HAP-1 (cell line): Measurements from ENCODE around the gene BPHL.
A peak's percentile ranks its signal among the peaks of the same experiment; 100 is the strongest.
"Not testable (repeated sequence)": the region's sequence is repeated elsewhere in the genome, so short reads cannot be mapped to it uniquely, and the experiment has no call there.

ENCODE experiments used
- DNase-seq, 2 experiments: peaks; one replicate each; pipeline ENCODE4 v3.0.0-alpha.2; 2016 to 2020; ENCODE audit warnings: low spot score in 2 of 2
- H3K27me3 ChIP-seq: fragments of 250-450 bp; sonication (Bioruptor Pico); 2 replicates; pipeline ENCODE4 v1.5.1; 2020; ENCODE audit warnings: low read depth, mild to moderate bottlenecking, moderate library complexity
- H3K36me3 ChIP-seq: fragments of 250-450 bp; sonication (Bioruptor Pico); replicated peaks from 2 replicates; pipeline ENCODE4 v1.5.1; 2020; ENCODE audit warnings: mild to moderate bottlenecking
- H3K4me1 ChIP-seq: fragments of 250-450 bp; sonication (Bioruptor Pico); 2 replicates; pipeline ENCODE4 v1.5.1; 2020; ENCODE audit warnings: mild to moderate bottlenecking
- H3K4me3 ChIP-seq: fragments of 250-450 bp; sonication (Bioruptor Pico); 2 replicates; pipeline ENCODE4 v1.5.1; 2020; ENCODE audit warnings: mild to moderate bottlenecking, moderate library complexity
- H3K9me3 ChIP-seq: fragments of 250-450 bp; sonication (Bioruptor Pico); 2 replicates; pipeline ENCODE4 v1.5.1; 2020; ENCODE audit warnings: mild to moderate bottlenecking, moderate library complexity
- in situ Hi-C: fragments of 300-500 bp; cut with MboI; formaldehyde crosslinking; loops from 3 replicates; pipeline ENCODE4 v1.14.3; 2020; ENCODE audit warnings: low sequenced_read_pairs, inconsistent platforms, mixed read lengths

The BPHL gene

DNA sequence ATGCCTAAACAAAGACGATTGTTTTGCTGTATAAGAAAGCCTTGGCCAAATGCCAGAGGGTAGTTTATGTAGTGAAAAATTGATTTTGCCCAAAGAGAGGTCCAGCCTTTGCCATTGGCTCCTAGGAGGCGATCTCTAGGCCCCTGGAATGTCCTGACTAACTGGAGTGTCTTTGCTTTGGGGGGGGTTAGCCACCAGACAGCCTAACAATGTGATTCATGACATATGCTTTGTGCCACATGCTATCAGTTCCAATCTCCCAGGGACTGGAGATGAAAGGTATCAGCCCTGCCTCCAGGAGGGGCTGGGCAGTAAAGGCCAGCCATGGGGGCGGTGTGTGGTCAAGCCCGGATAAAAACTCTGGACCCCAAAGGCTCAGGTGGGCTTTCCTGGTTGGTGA is 71.5 kb downstream of the BPHL start:
- Histone ChIP-seq H3K4me3 (no peak overlapping the region), H3K4me1 (peaks cover 7% of the 10 kb centered on the region), H3K9me3 (peaks cover 3% of the 10 kb centered on the region; the same call in 1 of the 2 replicates), H3K27me3 (no peaks in the 10 kb centered on the region), H3K36me3 (no peaks in the 10 kb centered on the region)
- in situ Hi-C loops, result no loop called here
- DNase-seq, result no peak

- H3K36me3 ChIP-seq, result no peaks in the 10 kb centered on the region
- H3K27me3 ChIP-seq, result no peaks in the 10 kb centered on the region
- in situ Hi-C loops, result no loop called here
- no peak for DNase-seq
- peaks cover 3% of the 10 kb centered on the region; the same call in 1 of the 2 replicates for H3K9me3 ChIP-seq
- no peak overlapping the region for H3K4me3 ChIP-seq
- H3K4me1 ChIP-seq, result peaks cover 8% of the 10 kb centered on the region
These were observed 72.3 kb downstream of the BPHL start for GRCh38 chr6:3190779-3191178.

- Histone ChIP-seq H3K4me3 (no peak overlapping the region), H3K9me3 (no peaks in the 10 kb centered on the region), H3K36me3 (no peaks in the 10 kb centered on the region), H3K4me1 (peaks cover 8% of the 10 kb centered on the region), H3K27me3 (no peaks in the 10 kb centered on the region)
- in situ Hi-C loops, result no loop called here
- no peak for DNase-seq
These were observed 74.8 kb downstream of the BPHL start for GRCh38 chr6:3193102-3193849.

- in situ Hi-C loops, result no loop called here
- peaks cover 8% of the 10 kb centered on the region for H3K4me1 ChIP-seq
- H3K27me3 ChIP-seq, result no peaks in the 10 kb centered on the region
- no peak overlapping the region for H3K4me3 ChIP-seq
- peak in 1 of 2 experiments; percentile 57 for DNase-seq
- no peaks in the 10 kb centered on the region for H3K9me3 ChIP-seq
- H3K36me3 ChIP-seq, result no peaks in the 10 kb centered on the region
These were observed 76.3 kb downstream of the BPHL start for GRCh38 chr6:3194535-3195419.

- Histone ChIP-seq H3K27me3 (no peaks in the 10 kb centered on the region), H3K36me3 (no peaks in the 10 kb centered on the region), H3K4me1 (peaks cover 8% of the 10 kb centered on the region), H3K4me3 (no peak overlapping the region), H3K9me3 (no peaks in the 10 kb centered on the region)
- DNase-seq, result no peak
- in situ Hi-C loops, result no loop called here
These were observed 76.8 kb downstream of the BPHL start for GRCh38 chr6:3195420-3195694.

DNA sequence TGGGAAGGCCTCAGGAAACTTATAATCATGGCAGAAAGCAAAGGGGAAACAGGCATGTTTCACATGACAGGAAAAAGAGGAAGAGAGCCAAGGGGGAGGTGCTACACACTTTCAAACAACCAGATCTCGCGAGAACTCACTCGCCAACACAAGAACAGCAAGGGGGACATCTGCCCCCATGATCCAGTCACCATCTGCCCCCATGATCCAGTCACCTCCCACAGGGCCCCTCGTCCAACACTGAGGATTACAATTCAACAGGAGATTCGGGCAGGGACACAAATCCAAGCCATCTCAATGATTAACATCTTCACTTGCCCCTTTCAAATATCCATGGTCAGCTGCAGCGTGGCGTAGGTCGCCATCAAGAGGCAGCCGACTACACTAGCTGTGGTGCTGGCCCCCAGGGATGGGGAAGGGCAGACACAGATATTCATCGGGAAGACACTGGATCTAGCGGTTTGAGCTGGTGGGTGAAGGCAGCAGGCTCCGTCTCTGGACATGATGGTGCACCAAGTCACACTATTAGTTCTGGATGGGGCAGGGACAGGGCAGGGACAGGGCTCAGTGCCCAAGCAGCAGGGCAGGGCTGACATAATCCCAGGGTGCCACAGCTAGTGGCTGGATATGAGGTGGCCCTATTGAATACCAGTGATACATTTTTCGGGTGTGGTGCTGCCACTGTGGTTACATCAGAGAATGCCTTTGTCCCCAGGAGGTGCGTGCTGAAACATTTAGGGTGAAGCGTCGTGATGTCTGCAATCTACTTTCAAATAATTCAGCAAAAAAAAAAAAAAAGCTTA is 77.4 kb downstream of the BPHL start:
- Histone ChIP-seq H3K4me3 (no peak overlapping the region), H3K9me3 (no peaks in the 10 kb centered on the region), H3K27me3 (no peaks in the 10 kb centered on the region), H3K36me3 (no peaks in the 10 kb centered on the region), H3K4me1 (peaks cover 8% of the 10 kb centered on the region)
- peak in 1 of 2 experiments; percentile 51 for DNase-seq
- in situ Hi-C loops, result no loop called here

DNA sequence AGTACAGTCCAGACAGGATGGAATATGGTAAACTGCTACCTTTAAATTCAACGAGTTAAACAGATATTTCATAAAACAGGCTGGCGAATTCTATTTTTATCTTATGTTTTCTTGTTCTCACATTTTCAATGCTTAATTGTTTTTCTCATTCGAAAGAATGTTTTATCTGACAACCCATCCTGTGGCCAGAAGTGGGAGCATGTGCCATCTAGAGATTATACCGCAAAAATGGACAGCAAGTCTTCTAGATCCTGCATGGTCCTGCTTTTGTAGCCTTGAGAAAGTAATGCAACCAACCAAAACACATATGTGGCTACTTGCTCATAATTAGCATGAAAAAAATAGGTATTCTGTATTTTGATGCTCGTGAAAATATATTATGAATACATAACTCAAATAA is 78.3 kb downstream of the BPHL start:
- in situ Hi-C loops, result no loop called here
- Histone ChIP-seq H3K27me3 (no peaks in the 10 kb centered on the region), H3K9me3 (no peaks in the 10 kb centered on the region), H3K4me1 (peaks cover 8% of the 10 kb centered on the region), H3K4me3 (no peak overlapping the region), H3K36me3 (no peaks in the 10 kb centered on the region)
- DNase-seq, result no peak

- not testable (repeated sequence) for H3K4me3 ChIP-seq
These were observed 79.2 kb downstream of the BPHL start for GRCh38 chr6:3197734-3198133.

GRCh38 chr6:3199382-3199781 is 80.9 kb downstream of the BPHL start:
- no peak overlapping the region for H3K4me3 ChIP-seq
- in situ Hi-C loops, result no loop called here
- no peaks in the 10 kb centered on the region for H3K27me3 ChIP-seq
- no peak for DNase-seq
- no peaks in the 10 kb centered on the region for H3K36me3 ChIP-seq
- no peaks in the 10 kb centered on the region for H3K9me3 ChIP-seq
- H3K4me1 ChIP-seq, result peaks cover 7% of the 10 kb centered on the region

More at GRCh38 chr6:3197734-3198133, 79.2 kb downstream of the BPHL start:
- DNase-seq, in situ Hi-C loops, H3K36me3 ChIP-seq, H3K9me3 ChIP-seq, H3K4me1 ChIP-seq, H3K27me3 ChIP-seq: not testable (repeated sequence)

- Histone ChIP-seq H3K4me3 (no peak overlapping the region), H3K36me3 (no peaks in the 10 kb centered on the region), H3K27me3 (no peaks in the 10 kb centered on the region), H3K4me1 (no peaks in the 10 kb centered on the region), H3K9me3 (no peaks in the 10 kb centered on the region)
- in situ Hi-C loops, result no loop called here
- no peak for DNase-seq
These were observed 82.2 kb downstream of the BPHL start for GRCh38 chr6:3200682-3201081.

GRCh38 chr6:3201388-3201787 is 82.9 kb downstream of the BPHL start:
- in situ Hi-C loops, result no loop called here
- H3K9me3 ChIP-seq, result no peaks in the 10 kb centered on the region
- peaks cover 1% of the 10 kb centered on the region for H3K4me1 ChIP-seq
- no peak for DNase-seq
- no peaks in the 10 kb centered on the region for H3K36me3 ChIP-seq
- no peaks in the 10 kb centered on the region for H3K27me3 ChIP-seq
- no peak overlapping the region for H3K4me3 ChIP-seq
